ENCODE measurements around the gene PDE11A. TPM values are rescaled to one million over a fixed set of nuclear protein-coding genes. Genes with fewer than 3 reads are reported as not detected.

The PDE11A gene
- total and polyA plus RNA-seq, 2 of the 13 experiments (the other 11 are each of a cell fraction or from before 2014, with no cell fraction given) = 1.2 to 1.7 TPM

DNA sequence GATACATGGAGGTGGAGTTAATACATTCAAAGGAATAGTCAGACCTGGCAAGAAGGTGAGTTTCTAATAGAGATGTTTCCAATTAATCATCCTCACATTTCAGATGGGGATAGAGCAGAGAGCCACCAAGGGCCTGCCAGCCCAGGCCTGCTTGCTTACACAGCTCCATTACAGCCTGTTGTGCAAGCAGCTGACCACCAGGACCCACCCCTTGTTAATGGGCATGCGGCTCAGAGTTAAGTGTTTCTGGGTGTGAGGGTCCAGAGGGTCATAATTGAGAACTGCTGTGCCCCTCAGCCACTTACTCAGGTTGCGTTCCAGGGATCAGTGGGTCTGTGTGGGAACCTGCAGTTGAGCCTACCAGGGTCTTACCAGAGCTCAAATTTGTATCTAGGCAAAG is 480.2 kb downstream of the PDE11A start (continued):
- TF ChIP-seq PATZ1 (CRISPR knock-in tag; IDR thresholded peaks at IDR 0.05) (no peak), CEBPG (CRISPR knock-in tag; IDR thresholded peaks at IDR 0.05) (0 out of 2 replicates have a peak, but pooled peaks have one; percentile 33), ZNF30 (CRISPR knock-in tag; IDR thresholded peaks at IDR 0.05) (no peak), KDM3A (CRISPR knock-in tag; IDR thresholded peaks at IDR 0.05; ENCODE audit: low read depth) (no peak), SALL1 (CRISPR knock-in tag; IDR thresholded peaks at IDR 0.05) (0 out of 2 replicates have a peak, but pooled peaks have one; percentile 11), FOXC1 (CRISPR knock-in tag; IDR thresholded peaks at IDR 0.05; ENCODE audit: borderline replicate concordance) (peak; percentile 50; the same call in 1 of the 2 replicates), KLF11 (CRISPR knock-in tag; IDR thresholded peaks at IDR 0.05) (no peak), CEBPB (IDR thresholded peaks at IDR 0.05; ENCODE audit: borderline replicate concordance, low read depth, low read length) (peak; percentile 62; the same call in 1 of the 2 replicates), ZNF878 (CRISPR knock-in tag; IDR thresholded peaks at IDR 0.05) (no peak)

DNA sequence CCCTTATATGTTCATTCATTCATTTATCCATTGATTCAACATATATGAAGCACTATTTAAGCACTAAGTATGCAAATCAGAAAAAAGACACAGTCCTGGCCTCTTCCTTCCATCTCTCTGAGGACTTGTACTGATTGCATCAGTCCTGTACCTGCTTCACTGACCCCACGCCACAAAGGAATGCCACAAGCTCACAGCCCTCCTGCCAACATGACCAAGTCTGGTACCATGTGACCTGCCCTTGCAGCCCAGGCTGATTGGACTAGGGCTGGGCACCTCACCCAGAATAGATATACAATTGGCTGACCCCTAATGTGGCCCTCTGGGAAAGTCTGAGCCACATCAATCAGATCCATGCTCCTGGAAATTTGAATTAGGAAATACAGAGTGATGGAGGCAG is 483.4 kb downstream of the PDE11A start:
- Histone ChIP-seq H3K27ac (ENCODE audit: extremely low read length, insufficient read depth, low read length) (no peak overlapping the region), H3K9ac (ENCODE audit: insufficient read depth, low read depth, low read length) (no peak overlapping the region), H3K4me1 (ENCODE audit: insufficient read depth, low read length) (peaks cover 59% of the 10 kb centered on the region), H4K20me1 (ENCODE audit: insufficient read depth, low read length) (no peaks in the 10 kb centered on the region), H2AFZ (ENCODE audit: low read length) (no peak overlapping the region), H3K4me3 (replicated peaks in 1 of 3; ENCODE audit: insufficient read depth in 1 of 3, low read depth in 2 of 3, low read length in 3 of 3) (no peak overlapping the region), H3K9me3 (ENCODE audit: low read length) (no peaks in the 10 kb centered on the region), H3K27me3 (ENCODE audit: control insufficient read depth in 1 of 2, insufficient read depth in 2 of 2, low read length in 2 of 2) (no peaks in the 10 kb centered on the region; a peak in 1 of 5 replicates), H3K79me2 (ENCODE audit: insufficient read depth, low read length) (no peaks in the 10 kb centered on the region), H3K4me2 (ENCODE audit: low read depth, low read length) (no peak overlapping the region), H3K36me3 (replicated peaks in 1 of 2; ENCODE audit: control insufficient read depth in 1 of 2, insufficient read depth in 2 of 2, low read length in 2 of 2) (no peaks in the 10 kb centered on the region)
- no peak for ATAC-seq
- BruUV-seq (replicated peaks) = no TSS peak
- FAIRE-seq = no peak
- CTCF ChIA-PET (ENCODE audit: low intra/inter-chr PET ratio, low total read pairs) = no interaction called here
- whole genome bisulfite sequencing (ENCODE audit: low lambda C conversion rate) = 41% methylated on average over 1 of the region's 1 CpG
- in situ Hi-C loops (cut with HindIII; ENCODE audit: extremely low pct_ligation_motif_present, low pct_unique_long_range_greater_than_20kb) = no loop called here
- POLR2A ChIA-PET = no interaction called here
- DNase-seq (ENCODE audit: low spot score) = no peak
- intact Hi-C loops (cut with micrococcal nuclease; ENCODE audit: unreplicated experiment) = no loop called here
- no peak for TF ChIP-seq ETV5 (CRISPR knock-in tag; IDR thresholded peaks at IDR 0.05; ENCODE audit: borderline replicate concordance)
- no peak for TF ChIP-seq IRX3 (CRISPR knock-in tag; IDR thresholded peaks at IDR 0.05; ENCODE audit: borderline replicate concordance, low read depth)
- TF ChIP-seq, protein P1, sequence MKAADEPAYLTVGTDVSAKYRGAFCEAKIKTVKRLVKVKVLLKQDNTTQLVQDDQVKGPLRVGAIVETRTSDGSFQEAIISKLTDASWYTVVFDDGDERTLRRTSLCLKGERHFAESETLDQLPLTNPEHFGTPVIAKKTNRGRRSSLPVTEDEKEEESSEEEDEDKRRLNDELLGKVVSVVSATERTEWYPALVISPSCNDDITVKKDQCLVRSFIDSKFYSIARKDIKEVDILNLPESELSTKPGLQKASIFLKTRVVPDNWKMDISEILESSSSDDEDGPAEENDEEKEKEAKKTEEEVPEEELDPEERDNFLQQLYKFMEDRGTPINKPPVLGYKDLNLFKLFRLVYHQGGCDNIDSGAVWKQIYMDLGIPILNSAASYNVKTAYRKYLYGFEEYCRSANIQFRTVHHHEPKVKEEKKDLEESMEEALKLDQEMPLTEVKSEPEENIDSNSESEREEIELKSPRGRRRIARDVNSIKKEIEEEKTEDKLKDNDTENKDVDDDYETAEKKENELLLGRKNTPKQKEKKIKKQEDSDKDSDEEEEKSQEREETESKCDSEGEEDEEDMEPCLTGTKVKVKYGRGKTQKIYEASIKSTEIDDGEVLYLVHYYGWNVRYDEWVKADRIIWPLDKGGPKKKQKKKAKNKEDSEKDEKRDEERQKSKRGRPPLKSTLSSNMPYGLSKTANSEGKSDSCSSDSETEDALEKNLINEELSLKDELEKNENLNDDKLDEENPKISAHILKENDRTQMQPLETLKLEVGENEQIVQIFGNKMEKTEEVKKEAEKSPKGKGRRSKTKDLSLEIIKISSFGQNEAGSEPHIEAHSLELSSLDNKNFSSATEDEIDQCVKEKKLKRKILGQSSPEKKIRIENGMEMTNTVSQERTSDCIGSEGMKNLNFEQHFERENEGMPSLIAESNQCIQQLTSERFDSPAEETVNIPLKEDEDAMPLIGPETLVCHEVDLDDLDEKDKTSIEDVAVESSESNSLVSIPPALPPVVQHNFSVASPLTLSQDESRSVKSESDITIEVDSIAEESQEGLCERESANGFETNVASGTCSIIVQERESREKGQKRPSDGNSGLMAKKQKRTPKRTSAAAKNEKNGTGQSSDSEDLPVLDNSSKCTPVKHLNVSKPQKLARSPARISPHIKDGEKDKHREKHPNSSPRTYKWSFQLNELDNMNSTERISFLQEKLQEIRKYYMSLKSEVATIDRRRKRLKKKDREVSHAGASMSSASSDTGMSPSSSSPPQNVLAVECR (CRISPR knock-in tag; IDR thresholded peaks at IDR 0.05; ENCODE audit: borderline replicate concordance) = no peak
- TF ChIP-seq KDM4B (CRISPR knock-in tag; IDR thresholded peaks at IDR 0.05) = no peak
- no peak for TF ChIP-seq SNRNP70 (IDR thresholded peaks at IDR 0.05; ENCODE audit: low read depth, low read length)
- TF ChIP-seq, protein P2, sequence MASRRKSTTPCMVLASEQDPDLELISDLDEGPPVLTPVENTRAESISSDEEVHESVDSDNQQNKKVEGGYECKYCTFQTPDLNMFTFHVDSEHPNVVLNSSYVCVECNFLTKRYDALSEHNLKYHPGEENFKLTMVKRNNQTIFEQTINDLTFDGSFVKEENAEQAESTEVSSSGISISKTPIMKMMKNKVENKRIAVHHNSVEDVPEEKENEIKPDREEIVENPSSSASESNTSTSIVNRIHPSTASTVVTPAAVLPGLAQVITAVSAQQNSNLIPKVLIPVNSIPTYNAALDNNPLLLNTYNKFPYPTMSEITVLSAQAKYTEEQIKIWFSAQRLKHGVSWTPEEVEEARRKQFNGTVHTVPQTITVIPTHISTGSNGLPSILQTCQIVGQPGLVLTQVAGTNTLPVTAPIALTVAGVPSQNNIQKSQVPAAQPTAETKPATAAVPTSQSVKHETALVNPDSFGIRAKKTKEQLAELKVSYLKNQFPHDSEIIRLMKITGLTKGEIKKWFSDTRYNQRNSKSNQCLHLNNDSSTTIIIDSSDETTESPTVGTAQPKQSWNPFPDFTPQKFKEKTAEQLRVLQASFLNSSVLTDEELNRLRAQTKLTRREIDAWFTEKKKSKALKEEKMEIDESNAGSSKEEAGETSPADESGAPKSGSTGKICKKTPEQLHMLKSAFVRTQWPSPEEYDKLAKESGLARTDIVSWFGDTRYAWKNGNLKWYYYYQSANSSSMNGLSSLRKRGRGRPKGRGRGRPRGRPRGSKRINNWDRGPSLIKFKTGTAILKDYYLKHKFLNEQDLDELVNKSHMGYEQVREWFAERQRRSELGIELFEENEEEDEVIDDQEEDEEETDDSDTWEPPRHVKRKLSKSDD (CRISPR knock-in tag; IDR thresholded peaks at IDR 0.05; ENCODE audit: low read depth) = no peak
- no peak for TF ChIP-seq ZNF777 (CRISPR knock-in tag; IDR thresholded peaks at IDR 0.05)
